HG03342 (cell line): ENCODE measurements around the gene JUNB.

ENCODE experiments used
- ATAC-seq: cut with Tn5 transposase; IDR thresholded peaks from one replicate; pipeline ENCODE4 v1.9.1; 2021; ENCODE audit warnings: mild to moderate bottlenecking, moderate library complexity; ENCODE audit not compliant: unreplicated experiment

The JUNB gene

GRCh38 chr19:12791345-12792050, at the start of gene JUNB:
JUNB (plus strand) TSS chr19:12791486; CDS start chr19:12791772, 286 bp downstream.
- peak; percentile 25 for ATAC-seq

- no peak for ATAC-seq
These were observed 46.0 kb upstream of the JUNB start for GRCh38 chr19:12745166-12745897.

- no peak for ATAC-seq
These were observed 42.8 kb upstream of the JUNB start for GRCh38 chr19:12748489-12748888.

- ATAC-seq, result no peak
These were observed 41.3 kb upstream of the JUNB start for GRCh38 chr19:12749938-12750521.

GRCh38 chr19:12750851-12751250, 40.4 kb upstream of the JUNB start:
- no peak for ATAC-seq

- ATAC-seq, result no peak
These were observed 39.7 kb upstream of the JUNB start, which contains the start of gene BEST2 for GRCh38 chr19:12751635-12752034. BEST2 (plus strand) TSS chr19:12751791; CDS start chr19:12752593, 802 bp downstream.

GRCh38 chr19:12752056-12752781, 39.1 kb upstream of the JUNB start:
- no peak for ATAC-seq

GRCh38 chr19:12754465-12755196, 36.7 kb upstream of the JUNB start:
- no peak for ATAC-seq

- no peak for ATAC-seq
These were observed 35.0 kb upstream of the JUNB start for GRCh38 chr19:12756150-12756883.

- no peak for ATAC-seq
These were observed 33.6 kb upstream of the JUNB start for GRCh38 chr19:12757544-12758274.

GRCh38 chr19:12759686-12760085, 31.6 kb upstream of the JUNB start:
- no peak for ATAC-seq

- no peak for ATAC-seq
These were observed 28.2 kb upstream of the JUNB start for GRCh38 chr19:12763100-12763499.

GRCh38 chr19:12764698-12765097, 26.6 kb upstream of the JUNB start:
- no peak for ATAC-seq

GRCh38 chr19:12766051-12766521, 25.2 kb upstream of the JUNB start:
- ATAC-seq, result no peak

GRCh38 chr19:12767150-12767549, 24.1 kb upstream of the JUNB start:
- no peak for ATAC-seq

- no peak for ATAC-seq
These were observed 23.6 kb upstream of the JUNB start for GRCh38 chr19:12767666-12768065.

- ATAC-seq, result no peak
These were observed 21.6 kb upstream of the JUNB start for GRCh38 chr19:12769689-12770088.

- ATAC-seq, result no peak
These were observed 20.4 kb upstream of the JUNB start for GRCh38 chr19:12770922-12771321.

- ATAC-seq, result no peak
These were observed 19.0 kb upstream of the JUNB start for GRCh38 chr19:12772323-12772722.
